ENCODE measurements around the gene LINGO1.

Gene LINGO1

DNA sequence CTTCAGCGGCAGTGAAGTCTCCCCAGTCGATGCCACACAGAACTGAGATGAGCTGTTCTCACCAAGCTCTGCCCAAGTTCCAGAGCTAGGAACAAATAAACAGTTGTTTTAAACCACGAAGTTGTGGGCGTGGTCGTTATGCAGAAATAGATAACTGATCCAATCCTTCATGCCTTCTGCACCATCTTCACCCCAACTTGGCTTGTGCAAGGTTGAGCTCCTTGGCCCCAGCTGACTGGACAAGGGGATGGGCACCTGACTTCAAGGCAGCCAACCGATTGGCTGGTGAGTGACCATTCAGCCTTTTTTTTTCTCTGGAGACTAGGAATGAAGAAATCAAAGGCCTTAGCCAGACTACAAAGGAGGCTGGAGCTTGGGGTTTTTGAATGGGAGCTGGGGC, 23.9 kb downstream of the LINGO1 start:
- no peaks in the 10 kb centered on the region for H3K9me3 Mint-ChIP-seq
- peaks cover 7% of the 10 kb centered on the region for H3K4me1 Mint-ChIP-seq
- ATAC-seq (ENCODE audit: low read depth), result no peak
- peaks cover 4% of the 10 kb centered on the region for H3K27me3 Mint-ChIP-seq
- no peaks in the 10 kb centered on the region for H3K36me3 Mint-ChIP-seq
- H3K27ac Mint-ChIP-seq, result no peak overlapping the region
- H3K4me3 Mint-ChIP-seq, result no peak overlapping the region
- no peak for DNase-seq (ENCODE audit: low spot score in 2 of 2)

DNA sequence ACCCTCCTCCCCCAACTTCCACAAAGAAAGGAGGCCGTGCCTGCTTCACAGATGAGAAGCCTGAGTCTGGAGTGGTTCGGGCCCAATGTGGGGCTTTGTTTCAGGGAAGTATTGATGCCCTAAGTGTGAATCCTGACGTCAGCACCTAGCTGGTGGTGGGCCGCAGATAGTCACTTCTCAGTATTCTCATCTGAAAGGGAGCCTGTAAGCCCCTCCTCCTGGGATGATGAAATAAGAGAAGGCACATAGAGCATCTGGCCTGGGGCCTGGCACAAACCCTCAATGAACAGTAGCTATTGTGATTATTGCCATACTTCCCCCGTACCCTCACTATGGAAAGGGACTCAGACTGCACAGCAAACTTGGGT, 24.8 kb downstream of the LINGO1 start:
- ATAC-seq (ENCODE audit: low read depth) (no peak), DNase-seq (ENCODE audit: low spot score in 2 of 2) (no peak)
- Mint-ChIP-seq H3K4me3 (no peak overlapping the region), H3K9me3 (no peaks in the 10 kb centered on the region), H3K36me3 (no peaks in the 10 kb centered on the region), H3K27me3 (peaks cover 4% of the 10 kb centered on the region), H3K4me1 (peaks cover 7% of the 10 kb centered on the region), H3K27ac (no peak overlapping the region)

DNA sequence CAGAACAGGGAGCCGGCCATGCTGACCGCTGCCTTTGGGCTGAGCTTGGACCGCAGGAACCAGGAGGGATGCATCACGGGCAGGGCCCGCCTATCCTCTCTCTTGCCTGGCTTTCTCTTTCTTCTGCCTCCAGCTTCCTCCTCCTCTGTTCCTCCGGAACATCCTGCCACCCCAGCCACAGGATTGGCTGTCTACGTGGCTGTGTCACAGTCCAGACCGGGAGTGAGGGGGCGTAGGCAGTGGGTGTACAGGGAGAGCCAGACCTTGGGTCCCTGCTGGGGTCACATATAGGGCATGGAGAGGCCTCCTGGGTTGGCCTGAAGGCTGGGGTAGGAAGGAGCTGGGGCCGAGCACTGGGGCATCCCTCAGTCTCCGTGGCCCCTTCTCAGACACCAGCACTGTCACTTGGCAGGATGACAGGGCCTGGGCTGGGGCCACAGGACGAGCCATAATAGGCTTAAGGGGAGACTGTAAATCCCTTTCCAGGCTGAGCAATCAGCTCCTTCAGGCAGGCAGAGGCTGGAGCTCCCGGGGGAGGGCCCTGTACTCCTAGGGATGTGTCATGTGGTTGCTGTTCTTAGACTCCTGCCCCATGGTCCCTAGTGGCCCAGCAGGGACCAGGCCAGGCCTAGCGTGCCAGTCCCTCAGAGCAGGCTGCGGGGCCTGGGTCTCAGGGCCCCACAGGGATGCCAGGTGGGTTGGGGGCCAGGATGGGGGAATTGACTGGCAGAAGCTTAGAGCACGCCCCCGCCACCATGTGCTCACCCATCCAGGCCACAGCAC, 25.4 kb downstream of the LINGO1 start:
- Mint-ChIP-seq H3K9me3 (no peaks in the 10 kb centered on the region), H3K4me3 (no peak overlapping the region), H3K4me1 (peaks cover 7% of the 10 kb centered on the region), H3K27me3 (peaks cover 7% of the 10 kb centered on the region), H3K27ac (no peak overlapping the region), H3K36me3 (no peaks in the 10 kb centered on the region)
- ATAC-seq (ENCODE audit: low read depth) (no peak), DNase-seq (ENCODE audit: low spot score in 2 of 2) (no peak)

DNA sequence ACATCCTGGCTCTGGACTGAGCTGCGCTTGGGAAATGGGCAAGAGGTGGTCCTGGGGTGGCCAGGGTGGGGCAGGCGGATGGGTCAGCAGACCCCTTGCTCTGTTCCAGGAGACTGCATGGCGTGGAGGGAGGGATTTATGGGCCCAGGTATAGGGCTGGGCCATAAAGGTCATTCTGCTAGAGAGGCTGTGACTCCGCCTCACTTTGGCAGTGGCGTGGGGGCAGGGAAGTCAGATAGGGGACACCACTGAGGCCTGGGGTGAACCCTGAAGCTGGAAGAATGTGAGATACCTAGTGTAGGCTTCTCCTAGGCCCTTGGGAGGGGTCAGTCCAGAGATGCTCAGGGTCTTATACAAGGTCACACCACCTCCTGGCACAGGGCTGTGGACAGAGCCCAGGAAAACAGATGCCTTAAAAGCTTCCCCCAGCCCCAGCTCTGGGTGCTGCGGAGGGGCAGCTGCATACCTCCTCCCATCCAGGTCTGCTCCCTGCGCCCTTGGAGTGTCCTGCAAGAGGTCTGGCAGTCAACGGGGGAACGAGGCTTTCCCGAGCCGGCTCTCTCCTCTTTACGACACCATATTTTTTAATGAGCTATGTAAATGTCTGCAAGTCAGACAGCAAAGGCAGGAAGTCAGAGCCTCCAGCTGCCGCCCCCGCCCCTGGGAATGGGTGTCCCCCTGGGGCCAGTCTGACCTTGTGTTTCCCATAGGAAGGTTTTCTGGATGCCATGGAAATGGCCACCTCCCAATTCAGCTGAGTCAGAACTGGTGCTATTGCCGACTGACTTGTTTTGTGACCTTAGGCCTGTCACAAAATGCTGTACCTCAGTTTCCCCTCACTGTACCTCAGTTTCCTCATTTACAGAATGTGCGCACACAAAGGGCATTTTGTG, 26.3 kb downstream of the LINGO1 start:
- DNase-seq (ENCODE audit: low spot score in 2 of 2) (no peak), ATAC-seq (ENCODE audit: low read depth) (no peak)
- Mint-ChIP-seq H3K4me3 (no peak overlapping the region), H3K27me3 (peaks cover 7% of the 10 kb centered on the region), H3K27ac (no peak overlapping the region), H3K36me3 (no peaks in the 10 kb centered on the region), H3K9me3 (no peaks in the 10 kb centered on the region), H3K4me1 (peaks cover 7% of the 10 kb centered on the region)

DNA sequence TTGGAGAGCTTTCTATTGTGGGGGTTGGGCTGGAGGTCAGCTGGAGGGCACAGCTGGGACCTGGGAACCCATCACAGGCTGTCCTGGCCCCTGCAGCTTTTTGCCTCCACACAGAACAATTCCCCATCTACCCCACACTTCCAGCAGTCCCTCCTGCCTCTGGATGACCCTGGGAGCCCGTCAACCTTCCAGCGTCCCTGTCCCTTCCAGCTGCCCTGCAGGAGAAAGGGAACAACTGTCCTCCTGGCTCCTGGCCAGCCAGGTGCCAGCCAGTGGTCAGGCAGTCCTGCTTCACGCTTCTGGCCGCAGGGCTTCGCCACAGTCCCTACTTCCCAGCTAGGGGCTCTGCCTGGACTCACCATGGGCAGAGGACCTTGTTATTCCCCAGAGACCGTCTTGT, 27.2 kb downstream of the LINGO1 start:
- Mint-ChIP-seq H3K27ac (no peak overlapping the region), H3K27me3 (peaks cover 7% of the 10 kb centered on the region), H3K4me3 (no peak overlapping the region), H3K9me3 (no peaks in the 10 kb centered on the region), H3K36me3 (no peaks in the 10 kb centered on the region), H3K4me1 (peaks cover 7% of the 10 kb centered on the region)
- no peak for ATAC-seq (ENCODE audit: low read depth)
- DNase-seq (ENCODE audit: low spot score in 2 of 2), result no peak

DNA sequence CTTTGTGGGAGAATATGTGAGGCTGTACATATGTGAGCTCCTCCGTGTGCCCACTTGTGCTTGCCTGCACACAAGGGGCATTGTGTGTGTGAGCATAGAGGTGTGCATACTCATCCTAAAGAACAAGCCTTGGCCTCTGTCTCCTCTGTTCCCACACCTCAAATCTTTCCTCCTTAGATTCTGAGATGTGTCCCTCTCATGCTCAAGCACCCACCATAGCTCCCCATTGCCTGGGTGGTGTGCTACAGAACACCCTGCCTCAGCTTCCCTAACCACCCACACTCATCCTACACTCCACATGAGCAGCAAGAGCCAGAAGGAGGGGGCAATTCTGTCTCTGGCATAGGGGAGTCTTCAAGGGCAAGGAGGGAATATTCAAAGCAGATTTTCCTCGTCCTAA, 27.7 kb downstream of the LINGO1 start:
- H3K4me3 Mint-ChIP-seq, result peak overlapping the region; percentile 56
- H3K4me1 Mint-ChIP-seq, result peaks cover 7% of the 10 kb centered on the region
- peaks cover 7% of the 10 kb centered on the region for H3K27me3 Mint-ChIP-seq
- H3K27ac Mint-ChIP-seq, result peak overlapping the region; percentile 48
- H3K36me3 Mint-ChIP-seq, result no peaks in the 10 kb centered on the region
- no peak for DNase-seq (ENCODE audit: low spot score in 2 of 2)
- no peaks in the 10 kb centered on the region for H3K9me3 Mint-ChIP-seq
- no peak for ATAC-seq (ENCODE audit: low read depth)

DNA sequence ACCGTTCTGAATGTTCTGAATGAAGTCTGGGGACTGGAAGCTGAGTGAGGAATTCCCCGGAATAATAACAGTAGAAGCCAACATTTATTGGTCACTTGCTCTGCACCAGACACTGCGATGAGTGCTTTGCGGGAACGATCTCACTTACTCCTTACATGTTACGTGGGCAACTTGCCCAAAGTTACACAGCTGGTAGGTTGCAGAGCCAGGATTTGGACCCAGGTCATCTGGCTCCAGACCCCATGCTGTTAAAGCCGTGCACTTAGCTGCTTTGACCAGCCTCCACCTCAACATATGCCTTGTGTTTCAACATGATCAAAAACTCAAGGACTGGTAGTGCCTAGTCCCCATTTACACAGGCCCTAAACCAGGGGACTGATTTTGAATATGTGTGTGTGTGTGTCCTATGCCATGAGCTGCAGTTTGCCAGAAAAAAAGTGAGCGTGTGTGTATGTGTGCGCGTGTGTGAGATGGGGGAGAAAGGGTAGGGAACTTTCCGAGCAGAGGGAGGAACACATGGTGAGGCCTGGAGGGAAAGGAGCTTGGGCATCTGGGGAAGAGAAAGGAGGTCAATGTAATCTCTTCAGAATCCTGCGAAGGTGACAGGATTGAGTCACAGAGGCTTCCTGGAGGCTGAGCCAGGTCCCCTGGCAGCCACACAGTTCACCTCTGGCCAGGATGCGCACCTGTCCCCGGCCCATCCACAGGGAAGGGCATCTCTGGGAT, 28.9 kb downstream of the LINGO1 start:
- peaks cover 7% of the 10 kb centered on the region for H3K27me3 Mint-ChIP-seq
- DNase-seq (ENCODE audit: low spot score in 2 of 2), result no peak
- ATAC-seq (ENCODE audit: low read depth), result no peak
- H3K36me3 Mint-ChIP-seq, result no peaks in the 10 kb centered on the region
- peaks cover 7% of the 10 kb centered on the region for H3K4me1 Mint-ChIP-seq
- no peak overlapping the region for H3K27ac Mint-ChIP-seq
- no peak overlapping the region for H3K4me3 Mint-ChIP-seq
- no peaks in the 10 kb centered on the region for H3K9me3 Mint-ChIP-seq

DNA sequence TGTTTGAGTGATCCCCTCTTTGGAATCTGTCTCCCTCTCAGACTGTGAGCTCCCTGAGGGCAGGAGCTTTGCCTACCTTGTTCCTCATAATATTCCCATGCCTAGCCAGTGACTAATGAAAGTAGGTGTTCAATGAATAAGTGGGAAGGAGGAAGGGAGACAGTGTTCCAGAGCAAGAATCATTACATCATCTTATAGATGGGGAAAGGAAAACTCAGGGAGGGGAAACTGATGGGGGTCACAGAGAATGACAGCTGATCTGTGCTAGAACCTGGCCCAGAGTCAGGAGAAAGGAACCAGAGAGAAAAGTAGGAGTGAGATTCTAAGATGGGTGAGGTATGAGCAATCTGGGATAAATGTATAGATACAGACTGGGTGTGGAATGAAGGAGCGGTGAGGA, 29.9 kb downstream of the LINGO1 start:
- Mint-ChIP-seq H3K4me1 (peaks cover 7% of the 10 kb centered on the region), H3K4me3 (no peak overlapping the region), H3K9me3 (no peaks in the 10 kb centered on the region), H3K27me3 (peaks cover 7% of the 10 kb centered on the region), H3K36me3 (no peaks in the 10 kb centered on the region), H3K27ac (no peak overlapping the region)
- ATAC-seq (ENCODE audit: low read depth), result no peak
- DNase-seq (ENCODE audit: low spot score in 2 of 2), result no peak

DNA sequence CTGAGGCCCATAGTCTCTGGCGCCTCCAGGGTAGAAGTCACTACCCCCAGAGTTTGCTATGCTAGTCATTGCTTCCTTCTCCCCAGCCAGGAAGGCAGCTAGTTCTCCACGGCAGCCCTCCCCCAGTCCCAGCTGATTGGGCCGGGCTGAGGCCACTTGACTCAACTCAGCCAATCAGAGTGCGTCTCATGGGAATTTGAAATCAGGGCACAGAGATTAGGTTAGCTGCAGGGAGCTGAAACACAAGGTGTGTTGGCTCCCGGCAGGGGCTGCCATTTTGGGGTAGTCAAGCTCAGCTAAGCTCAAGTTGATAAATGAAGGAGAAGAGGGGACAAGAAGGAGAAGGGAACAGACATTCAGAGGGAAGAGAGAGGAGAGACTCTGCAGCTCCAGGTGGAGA, 32.8 kb downstream of the LINGO1 start:
- Mint-ChIP-seq H3K36me3 (no peaks in the 10 kb centered on the region), H3K27me3 (peaks cover 5% of the 10 kb centered on the region), H3K4me1 (peaks cover 5% of the 10 kb centered on the region), H3K27ac (no peak overlapping the region), H3K9me3 (no peaks in the 10 kb centered on the region), H3K4me3 (no peak overlapping the region)
- DNase-seq (ENCODE audit: low spot score in 2 of 2) (no peak), ATAC-seq (ENCODE audit: low read depth) (no peak)

DNA sequence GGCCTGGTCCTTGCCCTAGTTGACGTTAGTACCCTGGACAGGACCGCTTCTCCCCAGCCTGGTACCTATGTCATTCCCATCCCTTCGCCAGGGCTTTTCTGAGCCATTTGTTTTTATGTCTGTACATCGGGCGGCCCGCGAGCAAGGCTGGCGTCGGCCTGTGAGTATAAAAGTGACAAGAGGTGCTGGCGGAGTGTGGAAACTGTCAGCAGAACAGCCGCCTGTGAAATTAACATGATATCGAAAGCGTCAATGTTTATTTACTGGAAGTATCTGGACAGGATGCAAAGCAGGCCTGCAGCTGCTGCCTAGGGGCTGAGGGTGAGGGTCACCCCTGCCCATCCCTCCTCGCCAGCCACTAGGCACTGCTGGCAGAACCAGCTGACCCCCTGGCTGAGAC, 33.4 kb downstream of the LINGO1 start:
- Mint-ChIP-seq H3K36me3 (no peaks in the 10 kb centered on the region), H3K27me3 (peaks cover 3% of the 10 kb centered on the region), H3K27ac (no peak overlapping the region), H3K4me3 (no peak overlapping the region), H3K9me3 (no peaks in the 10 kb centered on the region), H3K4me1 (no peaks in the 10 kb centered on the region)
- no peak for ATAC-seq (ENCODE audit: low read depth)
- DNase-seq (ENCODE audit: low spot score in 2 of 2), result no peak

DNA sequence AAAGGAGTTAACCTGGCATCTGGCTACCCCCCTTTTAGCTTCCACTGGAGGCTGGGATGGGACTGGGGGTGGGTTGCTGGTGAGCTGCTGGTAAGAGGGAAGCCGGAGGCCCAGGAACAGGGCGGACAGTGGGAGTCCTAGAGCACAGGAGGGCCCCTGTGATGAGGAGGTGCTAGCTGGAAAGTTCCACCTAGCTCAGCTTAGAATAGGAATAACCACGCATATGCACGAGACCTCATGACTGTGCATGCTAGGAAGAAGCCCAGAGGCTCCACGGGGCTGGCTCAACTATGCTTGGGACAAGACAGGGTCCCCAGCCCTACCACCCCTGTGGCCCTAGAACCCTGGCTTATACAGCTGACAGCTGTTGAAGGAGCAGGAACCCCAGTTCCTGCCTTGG, 34.1 kb downstream of the LINGO1 start:
- Mint-ChIP-seq H3K27ac (no peak overlapping the region), H3K4me1 (no peaks in the 10 kb centered on the region)

DNA sequence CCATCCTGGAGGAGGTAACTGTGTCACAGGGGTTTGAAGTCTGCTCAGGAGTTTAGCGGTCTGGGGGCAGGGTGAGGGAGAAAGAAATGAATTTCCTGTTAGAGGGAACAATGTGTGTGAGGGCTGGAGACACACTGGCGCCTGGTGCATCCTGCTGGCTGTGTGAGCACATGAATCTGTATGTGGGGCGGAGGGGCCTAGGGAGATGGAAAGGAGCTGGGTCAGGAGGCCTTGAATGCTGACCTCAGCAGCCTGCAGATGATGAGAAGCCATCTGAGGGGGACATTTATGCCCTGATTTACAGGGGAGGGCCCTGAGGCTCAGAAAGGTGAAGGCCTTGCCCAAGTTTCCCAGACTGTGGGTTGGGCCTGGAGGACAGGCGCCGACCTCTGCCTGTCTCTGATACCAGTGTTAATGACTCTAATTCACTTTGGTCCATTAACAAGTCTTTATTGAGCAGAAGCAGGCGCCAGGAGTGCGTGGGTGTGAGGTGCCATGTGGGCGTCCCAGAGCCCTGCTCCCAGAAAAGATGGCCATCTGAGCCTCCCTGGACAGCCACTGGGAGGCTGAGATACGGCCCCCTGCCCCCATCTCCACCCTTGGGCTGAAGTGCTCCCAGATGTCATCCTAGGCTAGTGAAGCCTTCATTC, 34.8 kb downstream of the LINGO1 start:
- Mint-ChIP-seq H3K4me3 (no peak overlapping the region), H3K36me3 (no peaks in the 10 kb centered on the region)

More for the DNA sequence above, 34.1 kb downstream of the LINGO1 start:
- ATAC-seq (ENCODE audit: low read depth), result no peak
- H3K4me3 Mint-ChIP-seq, result no peak overlapping the region
- no peaks in the 10 kb centered on the region for H3K9me3 Mint-ChIP-seq
- peaks cover 3% of the 10 kb centered on the region for H3K27me3 Mint-ChIP-seq
- H3K36me3 Mint-ChIP-seq, result no peaks in the 10 kb centered on the region
- no peak for DNase-seq (ENCODE audit: low spot score in 2 of 2)

DNA sequence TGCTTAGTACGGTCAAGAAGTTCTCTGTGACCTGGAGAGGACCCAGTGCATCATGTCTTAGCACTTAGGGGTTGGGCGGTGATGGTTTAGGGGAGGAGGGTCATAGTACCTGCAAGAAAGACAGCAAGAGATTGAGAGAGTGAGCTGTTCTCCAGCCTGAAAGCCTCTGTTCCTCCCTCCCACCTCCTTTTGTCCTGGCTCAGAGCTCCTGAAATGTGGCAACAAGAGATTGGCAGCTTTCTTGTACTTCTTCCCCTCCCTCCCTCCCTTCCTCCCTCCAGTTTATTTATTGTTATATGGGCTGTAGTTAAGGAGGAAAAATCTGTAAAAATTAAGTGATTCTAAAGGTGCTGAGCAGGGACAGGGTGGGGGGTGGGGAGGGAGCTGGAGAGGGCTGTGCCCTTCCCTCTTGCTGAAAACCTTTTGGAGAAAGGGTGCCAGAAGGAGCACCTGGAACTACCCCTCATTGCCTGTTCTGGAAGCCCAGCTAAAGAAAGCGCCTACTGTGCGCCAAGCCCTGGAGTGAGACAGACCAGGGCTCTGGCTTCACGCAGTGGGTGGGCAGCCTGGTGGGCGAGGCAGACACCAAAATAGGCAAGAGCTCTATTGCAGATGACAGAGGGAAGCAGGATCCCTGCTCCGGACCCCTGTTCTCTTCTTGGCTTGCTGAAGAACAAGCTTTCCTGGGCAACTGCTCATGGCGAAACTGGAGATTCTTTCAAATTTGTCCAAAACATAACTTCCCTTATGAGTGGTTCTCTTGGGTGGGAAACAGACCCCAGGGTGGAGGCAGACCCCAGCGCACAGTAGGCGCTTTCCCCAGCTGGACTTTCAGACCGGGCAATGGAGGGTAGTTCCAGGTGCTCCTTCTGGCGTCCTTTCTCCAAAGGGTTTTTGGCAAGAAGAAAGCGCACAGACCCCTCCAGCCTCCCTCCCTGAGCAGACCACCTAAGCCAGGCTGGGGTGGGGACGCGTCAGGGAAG, 35.6 kb downstream of the LINGO1 start:
- Mint-ChIP-seq H3K4me1 (no peaks in the 10 kb centered on the region), H3K27me3 (peaks cover 5% of the 10 kb centered on the region), H3K27ac (no peak overlapping the region)

More for the DNA sequence above, 34.8 kb downstream of the LINGO1 start:
- no peak for DNase-seq (ENCODE audit: low spot score in 2 of 2)
- Mint-ChIP-seq H3K27me3 (peaks cover 3% of the 10 kb centered on the region), H3K9me3 (no peaks in the 10 kb centered on the region), H3K27ac (no peak overlapping the region), H3K4me1 (no peaks in the 10 kb centered on the region)
- ATAC-seq (ENCODE audit: low read depth), result no peak

More for the DNA sequence above, 35.6 kb downstream of the LINGO1 start:
- Mint-ChIP-seq H3K9me3 (peaks cover 2% of the 10 kb centered on the region), H3K36me3 (no peaks in the 10 kb centered on the region), H3K4me3 (no peak overlapping the region)
- ATAC-seq (ENCODE audit: low read depth), result no peak
- no peak for DNase-seq (ENCODE audit: low spot score in 2 of 2)
